Transverse colon (tissue), 4 donors: ENCODE measurements around the gene SPNS3.

Experiments
- CTCF ChIP-seq, 5 experiments: fragments of 200-600 bp in 3 of 5; fragments of 450-650 bp in 2 of 5; sonication (generic) in 3 of 5; IDR thresholded peaks; 1 replicate in 2 of 5; 2 replicates in 3 of 5; pipeline ENCODE4 v1.5.1; 2016 to 2017; ENCODE audit warnings: antibody characterized with exemption in 5 of 5, inconsistent platforms in 3 of 5, mild to moderate bottlenecking in 2 of 5, moderate library complexity in 1 of 5
- EP300 ChIP-seq: sonication (generic); formaldehyde crosslinking; IDR thresholded peaks from one replicate; pipeline ENCODE4 v1.6.1; 2017; ENCODE audit warnings: antibody characterized with exemption, low read depth
- POLR2A ChIP-seq: fragments of 450-650 bp; IDR thresholded peaks from one replicate; pipeline ENCODE4 v1.6.1; 2016; ENCODE audit warnings: antibody characterized with exemption, mild to moderate bottlenecking, moderate library complexity
- POLR2AphosphoS5 ChIP-seq, 3 donors: sonication (generic); formaldehyde crosslinking; IDR thresholded peaks; one replicate each; pipeline ENCODE4 v1.6.1; 2016; ENCODE audit warnings: antibody characterized with exemption in 3 of 3

DNA sequence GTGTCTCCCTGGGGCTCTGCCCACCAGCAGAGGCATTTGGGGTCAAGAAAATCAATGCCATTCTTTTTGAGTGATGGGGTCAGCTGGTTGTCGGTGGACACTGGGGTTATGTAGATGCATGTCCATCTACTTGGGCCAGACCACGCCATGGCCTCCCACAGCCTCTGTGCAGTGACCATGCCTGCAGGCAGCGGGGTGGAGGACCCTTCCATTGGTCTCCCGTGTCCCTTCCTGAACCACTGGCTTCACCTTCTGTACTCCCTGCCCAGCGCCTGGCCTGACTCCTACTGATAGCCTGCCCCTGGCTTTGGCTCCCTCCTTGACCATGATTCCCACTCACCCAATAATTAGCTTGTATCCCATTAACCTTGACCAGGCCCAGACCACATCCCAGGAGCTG lies 28.0 kb upstream of the SPNS3 start:
- TF ChIP-seq POLR2A (no peak), CTCF (IDR thresholded peaks at IDR 0.05) (no peak), POLR2AphosphoS5 (IDR thresholded peaks at IDR 0.05) (no peak), EP300 (no peak)
